Fibroblast of pulmonary artery (primary cell): ENCODE measurements around the gene SMIM7.

Experiments used
- DNase-seq: peaks from one replicate; pipeline ENCODE4 v3.0.0-alpha.2; 2010; ENCODE audit warnings: low read depth
- H3K4me3 ChIP-seq: replicated peaks from 2 replicates; pipeline ENCODE4 v1.5.1; 2011; ENCODE audit warnings: low read depth, mild to moderate bottlenecking, control low read depth, low read length, moderate library complexity
- CTCF ChIP-seq: IDR thresholded peaks from 2 replicates; pipeline ENCODE4 v1.5.1; 2011; ENCODE audit warnings: mild to moderate bottlenecking, control low read depth, low read length, inconsistent platforms; ENCODE audit errors: missing control alignments

Gene SMIM7

GRCh38 chr19:16618248-16618647 lies 41.7 kb downstream of the SMIM7 start:
- DNase-seq = no peak
- TF ChIP-seq CTCF = no peak
- H3K4me3 ChIP-seq = no peak overlapping the region

- TF ChIP-seq CTCF = no peak
- no peak for DNase-seq
- no peak overlapping the region for H3K4me3 ChIP-seq
These were observed 44.1 kb downstream of the SMIM7 start for GRCh38 chr19:16615808-16616207.

GRCh38 chr19:16614941-16615340 lies 45.0 kb downstream of the SMIM7 start:
- no peak for TF ChIP-seq CTCF
- DNase-seq = no peak
- no peak overlapping the region for H3K4me3 ChIP-seq

GRCh38 chr19:16613841-16614240 lies 46.1 kb downstream of the SMIM7 start:
- no peak overlapping the region for H3K4me3 ChIP-seq
- TF ChIP-seq CTCF = no peak
- no peak for DNase-seq

- TF ChIP-seq CTCF = no peak
- H3K4me3 ChIP-seq = no peak overlapping the region
- DNase-seq = peak; percentile 54
These were observed 47.3 kb downstream of the SMIM7 start for GRCh38 chr19:16612636-16613035.

GRCh38 chr19:16611121-16611520 lies 48.8 kb downstream of the SMIM7 start:
- no peak overlapping the region for H3K4me3 ChIP-seq
- DNase-seq = no peak
- no peak for TF ChIP-seq CTCF

- no peak for DNase-seq
- no peak overlapping the region for H3K4me3 ChIP-seq
- no peak for TF ChIP-seq CTCF
These were observed 50.3 kb downstream of the SMIM7 start for GRCh38 chr19:16609511-16610200.
